Neural cell (in vitro differentiated cells): ENCODE measurements around the gene RMDN2. TPM values are rescaled to one million over a fixed set of nuclear protein-coding genes. Genes with fewer than 3 reads are reported as not detected.

Experiments used
- H2AFZ ChIP-seq: fragments of 200-600, 300-800 bp; sonication (generic), shearing (Covaris generic); 2 replicates; pipeline ENCODE4 v1.6.0; 2014; ENCODE audit warnings: low read depth, mild to moderate bottlenecking, antibody characterized with exemption, low read length, moderate library complexity
- H3F3A ChIP-seq: fragments of 200-600 bp; shearing (Covaris generic); 2 replicates; pipeline ENCODE4 v1.6.1; 2016; ENCODE audit warnings: mild to moderate bottlenecking, moderate library complexity, mixed read lengths, antibody characterized with exemption, low read length; ENCODE audit not compliant: insufficient read depth, poor library complexity, severe bottlenecking
- H3K27ac ChIP-seq: fragments of 200-600, 300-800 bp; sonication (generic), shearing (Covaris generic); 2 replicates; pipeline ENCODE4 v1.5.1; 2014; ENCODE audit warnings: mild to moderate bottlenecking, low read length, moderate library complexity
- H3K27me3 ChIP-seq: fragments of 300-800, 200-600 bp; sonication (generic), shearing (Covaris generic); 2 replicates; pipeline ENCODE4 v1.6.0; 2014; ENCODE audit warnings: mild to moderate bottlenecking, low read depth, low read length, moderate library complexity; ENCODE audit not compliant: insufficient read depth
- H3K36me3 ChIP-seq: fragments of 300-800, 200-600 bp; sonication (generic), shearing (Covaris generic); 2 replicates; pipeline ENCODE4 v1.5.1; 2014; ENCODE audit warnings: mild to moderate bottlenecking, antibody characterized with exemption, low read length, moderate library complexity; ENCODE audit not compliant: insufficient read depth
- H3K4me2 ChIP-seq: fragments of 300-800, 200-600 bp; sonication (generic), shearing (Covaris generic); 2 replicates; pipeline ENCODE4 v1.6.0; 2014; ENCODE audit warnings: mild to moderate bottlenecking, low read length
- H3K4me3 ChIP-seq: fragments of 300-800, 200-600 bp; sonication (generic), shearing (Covaris generic); 2 replicates; pipeline ENCODE4 v1.5.1; 2014; ENCODE audit warnings: mild to moderate bottlenecking, low read length, moderate library complexity
- H3K79me2 ChIP-seq: fragments of 200-600 bp; shearing (Covaris generic); replicated peaks from 2 replicates; pipeline ENCODE4 v1.6.0; 2014; ENCODE audit warnings: mild to moderate bottlenecking, low read length, moderate library complexity; ENCODE audit not compliant: insufficient read depth
- H3K9ac ChIP-seq: fragments of 300-800, 200-600 bp; sonication (generic), shearing (Covaris generic); 2 replicates; pipeline ENCODE4 v1.6.1; 2016; ENCODE audit warnings: mild to moderate bottlenecking, low read length, mixed read lengths
- H3K9me2 ChIP-seq: fragments of 200-600 bp; shearing (Covaris generic); 2 replicates; pipeline ENCODE4 v1.6.1; 2016; ENCODE audit warnings: mild to moderate bottlenecking, low read length, mixed read lengths; ENCODE audit not compliant: insufficient read depth
- H3K9me3 ChIP-seq: fragments of 200-600, 300-800 bp; sonication (generic), shearing (Covaris generic); 2 replicates; pipeline ENCODE4 v1.6.1; 2016; ENCODE audit warnings: mild to moderate bottlenecking, mixed run types, low read length, moderate library complexity, mixed read lengths
- H4K20me1 ChIP-seq: fragments of 200-600 bp; shearing (Covaris generic); 2 replicates; pipeline ENCODE4 v1.6.1; 2016; ENCODE audit warnings: mild to moderate bottlenecking, mixed run types; ENCODE audit not compliant: insufficient read depth
- EP300 ChIP-seq: fragments of 450-650 bp; conservative IDR thresholded peaks from 2 replicates; pipeline ENCODE4 v1.6.1; 2014; ENCODE audit warnings: antibody characterized with exemption, mild to moderate bottlenecking, moderate library complexity; ENCODE audit not compliant: poor library complexity, severe bottlenecking
- EZH2 ChIP-seq: fragments of 200-600, 300-800 bp; shearing (Covaris generic), sonication (generic); IDR thresholded peaks from 2 replicates; pipeline ENCODE4 v1.6.1; 2014; ENCODE audit warnings: antibody characterized with exemption, low read length, borderline replicate concordance, mild to moderate bottlenecking; ENCODE audit not compliant: insufficient read depth, poor library complexity, severe bottlenecking
- MXI1 ChIP-seq: fragments of 450-650 bp; conservative IDR thresholded peaks from 2 replicates; pipeline ENCODE4 v1.6.1; 2014; ENCODE audit warnings: antibody characterized with exemption, mild to moderate bottlenecking; ENCODE audit not compliant: poor library complexity, severe bottlenecking
- POLR2AphosphoS5 ChIP-seq: IDR thresholded peaks from 2 replicates; pipeline ENCODE4 v1.6.1; 2012
- RAD21 ChIP-seq: fragments of 450-650 bp; conservative IDR thresholded peaks from 2 replicates; pipeline ENCODE4 v1.6.1; 2014; ENCODE audit warnings: antibody characterized with exemption, mild to moderate bottlenecking, moderate library complexity
- REST ChIP-seq: IDR thresholded peaks from 2 replicates; pipeline ENCODE4 v1.6.1; 2012; ENCODE audit warnings: borderline replicate concordance
- SMC3 ChIP-seq: fragments of 450-650 bp; conservative IDR thresholded peaks from 2 replicates; pipeline ENCODE4 v1.6.1; 2014; ENCODE audit warnings: antibody characterized with exemption, mild to moderate bottlenecking, moderate library complexity; ENCODE audit not compliant: poor library complexity
- TAF1 ChIP-seq: IDR thresholded peaks from 2 replicates; pipeline ENCODE4 v1.6.1; 2012; ENCODE audit warnings: low read depth
- polyA plus RNA-seq: library from polyadenylated mRNA; depleted of rRNA; stranded (reverse); fragments of >200 nt; gene quantifications from 2 replicates; pipeline ENCODE4 v1.2.3, GENCODE V29; 2014
- TF ChIP-seq, protein P1 (sequence below): fragments of 450-650 bp; IDR thresholded peaks from 2 replicates; pipeline ENCODE4 v1.5.1; 2014; ENCODE audit warnings: antibody characterized with exemption, mild to moderate bottlenecking, moderate library complexity; ENCODE audit not compliant: poor library complexity, severe bottlenecking

Gene RMDN2
- polyA plus RNA-seq, 1 donor from 2014 or later = 5.5 TPM

DNA sequence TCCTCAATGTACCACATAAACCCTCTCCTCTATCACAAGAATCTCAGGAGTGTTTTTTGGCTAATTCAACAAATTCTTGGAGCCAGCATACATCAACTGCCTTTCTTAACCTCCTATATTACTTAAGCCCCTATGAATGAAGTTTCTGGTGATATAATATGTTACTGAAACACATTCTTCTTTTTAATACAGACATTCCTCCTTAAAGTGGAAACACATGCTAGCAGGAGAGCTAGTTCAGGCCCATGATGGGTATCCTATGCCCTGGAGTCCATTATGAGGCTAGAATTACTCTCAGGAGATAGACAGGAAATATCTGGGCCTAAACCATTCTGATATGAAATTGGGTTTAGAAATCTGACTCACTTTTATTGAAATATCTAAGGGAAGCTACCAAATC is 26.6 kb upstream of the RMDN2 start:
- no peak overlapping the region for H3K9ac ChIP-seq
- H2AFZ ChIP-seq = no peak overlapping the region
- no peaks in the 10 kb centered on the region for H3F3A ChIP-seq
- H3K9me2 ChIP-seq = no peaks in the 10 kb centered on the region
- H3K9me3 ChIP-seq = no peaks in the 10 kb centered on the region
- no peak overlapping the region for H3K27ac ChIP-seq
- no peaks in the 10 kb centered on the region for H3K36me3 ChIP-seq
- no peaks in the 10 kb centered on the region for H3K79me2 ChIP-seq
- no peaks in the 10 kb centered on the region for H3K27me3 ChIP-seq
- H3K4me2 ChIP-seq = no peak overlapping the region
- H4K20me1 ChIP-seq = no peaks in the 10 kb centered on the region
- no peak for TF ChIP-seq RAD21
- TF ChIP-seq EZH2 = no peak
- TF ChIP-seq, protein P1, sequence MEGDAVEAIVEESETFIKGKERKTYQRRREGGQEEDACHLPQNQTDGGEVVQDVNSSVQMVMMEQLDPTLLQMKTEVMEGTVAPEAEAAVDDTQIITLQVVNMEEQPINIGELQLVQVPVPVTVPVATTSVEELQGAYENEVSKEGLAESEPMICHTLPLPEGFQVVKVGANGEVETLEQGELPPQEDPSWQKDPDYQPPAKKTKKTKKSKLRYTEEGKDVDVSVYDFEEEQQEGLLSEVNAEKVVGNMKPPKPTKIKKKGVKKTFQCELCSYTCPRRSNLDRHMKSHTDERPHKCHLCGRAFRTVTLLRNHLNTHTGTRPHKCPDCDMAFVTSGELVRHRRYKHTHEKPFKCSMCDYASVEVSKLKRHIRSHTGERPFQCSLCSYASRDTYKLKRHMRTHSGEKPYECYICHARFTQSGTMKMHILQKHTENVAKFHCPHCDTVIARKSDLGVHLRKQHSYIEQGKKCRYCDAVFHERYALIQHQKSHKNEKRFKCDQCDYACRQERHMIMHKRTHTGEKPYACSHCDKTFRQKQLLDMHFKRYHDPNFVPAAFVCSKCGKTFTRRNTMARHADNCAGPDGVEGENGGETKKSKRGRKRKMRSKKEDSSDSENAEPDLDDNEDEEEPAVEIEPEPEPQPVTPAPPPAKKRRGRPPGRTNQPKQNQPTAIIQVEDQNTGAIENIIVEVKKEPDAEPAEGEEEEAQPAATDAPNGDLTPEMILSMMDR = no peak
- no peak for TF ChIP-seq MXI1
- TF ChIP-seq REST = no peak
- TF ChIP-seq TAF1 = no peak
- TF ChIP-seq SMC3 = no peak
- TF ChIP-seq EP300 = no peak
- TF ChIP-seq POLR2AphosphoS5 = no peak
- no peak overlapping the region for H3K4me3 ChIP-seq

DNA sequence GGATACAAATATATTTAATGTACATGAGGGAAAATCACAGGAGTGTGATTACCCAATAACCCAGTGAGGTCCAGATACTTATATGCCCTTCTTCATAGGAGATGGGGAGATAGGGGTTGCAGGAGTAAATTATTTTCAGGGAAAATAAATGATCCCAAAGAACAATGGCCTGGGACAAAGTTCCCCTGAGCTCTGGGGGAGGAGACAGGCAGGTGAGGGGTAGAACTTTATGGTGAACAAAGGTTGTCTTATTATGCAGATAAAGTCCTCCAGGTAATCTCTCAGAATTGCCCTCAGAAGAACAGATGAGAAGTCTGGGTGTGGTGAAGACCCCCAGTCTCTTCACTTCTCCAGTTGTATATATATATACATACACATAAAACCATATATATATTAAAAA is 22.1 kb upstream of the RMDN2 start:
- H3F3A ChIP-seq = no peaks in the 10 kb centered on the region
- H3K27me3 ChIP-seq = no peaks in the 10 kb centered on the region
- H2AFZ ChIP-seq = no peak overlapping the region
- H3K4me2 ChIP-seq = no peak overlapping the region
- no peaks in the 10 kb centered on the region for H3K9me3 ChIP-seq
- TF ChIP-seq POLR2AphosphoS5 = no peak
- TF ChIP-seq MXI1 = no peak
- TF ChIP-seq, protein P1 = no peak
- no peak for TF ChIP-seq SMC3
- no peak for TF ChIP-seq EZH2
- no peak for TF ChIP-seq REST
- no peak for TF ChIP-seq RAD21
- no peak for TF ChIP-seq TAF1
- TF ChIP-seq EP300 = no peak
- no peaks in the 10 kb centered on the region for H3K79me2 ChIP-seq
- no peak overlapping the region for H3K27ac ChIP-seq
- H3K9me2 ChIP-seq = no peaks in the 10 kb centered on the region
- no peak overlapping the region for H3K9ac ChIP-seq
- H3K4me3 ChIP-seq = no peak overlapping the region
- H4K20me1 ChIP-seq = no peaks in the 10 kb centered on the region
- H3K36me3 ChIP-seq = no peaks in the 10 kb centered on the region
